DOHH2 (cell line): ENCODE measurements around the gene RAPGEF1.
"Not testable (repeated sequence)": the region's sequence is repeated elsewhere in the genome, so short reads cannot be mapped to it uniquely, and the experiment has no call there.

ENCODE experiments used
- H3F3A ChIP-seq: fragments of 200-600 bp; sonication (generic), shearing (Covaris generic); 2 replicates; pipeline ENCODE4 v1.6.0; 2016; ENCODE audit warnings: antibody characterized with exemption, mild to moderate bottlenecking; ENCODE audit not compliant: control insufficient read depth, insufficient read depth
- H3K27ac ChIP-seq: fragments of 200-600 bp; sonication (generic); 2 replicates; pipeline ENCODE4 v1.5.1; 2014; ENCODE audit warnings: low read depth, mild to moderate bottlenecking, low read length, moderate library complexity
- H3K27me3 ChIP-seq: fragments of 200-600 bp; sonication (generic); 2 replicates; pipeline ENCODE4 v1.6.1; 2014; ENCODE audit warnings: mild to moderate bottlenecking, low read length, mixed read lengths; ENCODE audit not compliant: control insufficient read depth
- H3K36me3 ChIP-seq: fragments of 200-600 bp; sonication (generic); 2 replicates; pipeline ENCODE4 v1.6.1; 2014; ENCODE audit warnings: mild to moderate bottlenecking, low read length, moderate library complexity, mixed read lengths; ENCODE audit not compliant: control insufficient read depth
- H3K4me1 ChIP-seq: fragments of 200-600 bp; sonication (generic); 2 replicates; pipeline ENCODE4 v1.6.1; 2014; ENCODE audit warnings: mild to moderate bottlenecking, low read length, mixed read lengths; ENCODE audit not compliant: control insufficient read depth
- H3K4me2 ChIP-seq: fragments of 200-600 bp; sonication (generic); 2 replicates; pipeline ENCODE4 v1.6.0; 2014; ENCODE audit warnings: mild to moderate bottlenecking, low read length, moderate library complexity
- H3K4me3 ChIP-seq: fragments of 200-600 bp; sonication (generic); 2 replicates; pipeline ENCODE4 v1.5.1; 2014; ENCODE audit warnings: mild to moderate bottlenecking, low read length, mixed read lengths
- H3K79me2 ChIP-seq: fragments of 200-600 bp; sonication (generic); 2 replicates; pipeline ENCODE4 v1.6.1; 2014; ENCODE audit warnings: mild to moderate bottlenecking, low read length, mixed read lengths; ENCODE audit not compliant: control insufficient read depth
- H3K9me2 ChIP-seq: fragments of 200-600 bp; sonication (generic); replicated peaks from 2 replicates; pipeline ENCODE4 v1.6.1; 2014; ENCODE audit warnings: mild to moderate bottlenecking, low read length, mixed read lengths; ENCODE audit not compliant: control insufficient read depth
- H3K9me3 ChIP-seq: fragments of 200-600 bp; sonication (generic); 2 replicates; pipeline ENCODE4 v1.6.1; 2014; ENCODE audit warnings: antibody characterized with exemption, low read length, mixed read lengths; ENCODE audit not compliant: control insufficient read depth, insufficient read depth
- H4K20me1 ChIP-seq: fragments of 200-600 bp; sonication (generic); 2 replicates; pipeline ENCODE4 v1.6.0; 2014; ENCODE audit warnings: low read depth, mild to moderate bottlenecking, antibody characterized with exemption, low read length, moderate library complexity; ENCODE audit not compliant: control insufficient read depth, insufficient read depth
- EZH2phosphoT487 ChIP-seq: fragments of 200-600 bp; sonication (generic); IDR thresholded peaks from 2 replicates; pipeline ENCODE4 v1.6.1; 2017; ENCODE audit warnings: borderline replicate concordance, mild to moderate bottlenecking, antibody characterized with exemption, low read length, moderate library complexity, mixed read lengths
- TF ChIP-seq, protein P1 (sequence below): fragments of 200-600 bp; sonication (generic); IDR thresholded peaks from one replicate; pipeline ENCODE4 v1.5.1; 2014; ENCODE audit warnings: antibody characterized with exemption, mild to moderate bottlenecking, low read depth, low read length; ENCODE audit not compliant: poor library complexity, severe bottlenecking

Gene RAPGEF1

DNA sequence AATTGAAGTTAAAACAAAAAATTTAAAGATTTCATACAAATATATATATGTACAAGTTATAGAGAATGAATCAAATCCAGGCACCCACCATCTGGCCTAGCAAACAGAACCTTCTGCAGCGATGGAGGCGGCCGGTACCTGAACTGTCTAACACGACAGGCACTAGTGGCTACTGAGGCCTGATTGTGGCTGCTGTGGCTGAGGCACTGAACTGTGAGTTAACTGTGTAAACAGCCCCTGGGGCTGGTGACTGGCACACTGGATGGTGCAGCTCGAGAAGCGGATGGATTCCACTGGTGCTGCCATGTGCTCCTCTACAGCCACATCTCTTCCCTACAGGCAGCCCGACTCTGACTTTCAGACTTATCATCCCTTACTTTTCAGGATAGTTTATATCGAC lies 82.4 kb downstream of the RAPGEF1 start:
- Histone ChIP-seq H3K4me3 (peak overlapping the region; percentile 51), H3F3A (peaks cover 46% of the 10 kb centered on the region)

DNA sequence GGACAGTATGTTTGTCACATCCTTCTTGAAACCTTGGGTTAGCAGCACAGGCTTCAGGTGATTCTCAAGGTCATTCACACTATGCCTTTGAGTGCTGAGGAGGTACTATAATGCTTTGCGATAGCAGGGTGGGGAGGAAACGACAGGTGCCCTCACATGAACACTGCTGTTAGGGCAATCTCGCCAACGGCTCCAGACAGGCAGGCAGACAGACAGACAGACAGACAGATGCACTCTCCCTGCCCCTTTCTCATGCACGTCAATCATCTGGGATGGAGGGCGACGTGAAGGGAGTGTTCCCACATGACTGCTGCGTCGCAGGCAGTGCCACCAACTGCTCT lies 82.9 kb downstream of the RAPGEF1 start:
- H3K9me3 ChIP-seq, result no peaks in the 10 kb centered on the region
- H3K27me3 ChIP-seq, result no peaks in the 10 kb centered on the region
- peaks cover 85% of the 10 kb centered on the region for H3K79me2 ChIP-seq
- peaks cover 4% of the 10 kb centered on the region; the same call in 1 of the 2 replicates for H4K20me1 ChIP-seq
- TF ChIP-seq, protein P1, sequence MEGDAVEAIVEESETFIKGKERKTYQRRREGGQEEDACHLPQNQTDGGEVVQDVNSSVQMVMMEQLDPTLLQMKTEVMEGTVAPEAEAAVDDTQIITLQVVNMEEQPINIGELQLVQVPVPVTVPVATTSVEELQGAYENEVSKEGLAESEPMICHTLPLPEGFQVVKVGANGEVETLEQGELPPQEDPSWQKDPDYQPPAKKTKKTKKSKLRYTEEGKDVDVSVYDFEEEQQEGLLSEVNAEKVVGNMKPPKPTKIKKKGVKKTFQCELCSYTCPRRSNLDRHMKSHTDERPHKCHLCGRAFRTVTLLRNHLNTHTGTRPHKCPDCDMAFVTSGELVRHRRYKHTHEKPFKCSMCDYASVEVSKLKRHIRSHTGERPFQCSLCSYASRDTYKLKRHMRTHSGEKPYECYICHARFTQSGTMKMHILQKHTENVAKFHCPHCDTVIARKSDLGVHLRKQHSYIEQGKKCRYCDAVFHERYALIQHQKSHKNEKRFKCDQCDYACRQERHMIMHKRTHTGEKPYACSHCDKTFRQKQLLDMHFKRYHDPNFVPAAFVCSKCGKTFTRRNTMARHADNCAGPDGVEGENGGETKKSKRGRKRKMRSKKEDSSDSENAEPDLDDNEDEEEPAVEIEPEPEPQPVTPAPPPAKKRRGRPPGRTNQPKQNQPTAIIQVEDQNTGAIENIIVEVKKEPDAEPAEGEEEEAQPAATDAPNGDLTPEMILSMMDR, result no peak
- H3K9me2 ChIP-seq, result no peaks in the 10 kb centered on the region
- peak overlapping the region; percentile 80 for H3K4me2 ChIP-seq
- peaks cover 42% of the 10 kb centered on the region for H3F3A ChIP-seq
- H3K27ac ChIP-seq, result peak overlapping the region; percentile 94
- H3K36me3 ChIP-seq, result peaks cover 36% of the 10 kb centered on the region
- peak overlapping the region; percentile 63 for H3K4me3 ChIP-seq
- peaks cover 99% of the 10 kb centered on the region for H3K4me1 ChIP-seq

More for the DNA sequence above, 82.4 kb downstream of the RAPGEF1 start:
- H3K79me2 ChIP-seq, result peaks cover 89% of the 10 kb centered on the region
- no peaks in the 10 kb centered on the region for H3K27me3 ChIP-seq
- H3K9me3 ChIP-seq, result no peaks in the 10 kb centered on the region
- peak overlapping the region; percentile 94 for H3K27ac ChIP-seq
- no peaks in the 10 kb centered on the region for H3K9me2 ChIP-seq
- peaks cover 36% of the 10 kb centered on the region for H3K36me3 ChIP-seq
- peaks cover 4% of the 10 kb centered on the region; the same call in 1 of the 2 replicates for H4K20me1 ChIP-seq
- H3K4me2 ChIP-seq, result peak overlapping the region; percentile 80
- H3K4me1 ChIP-seq, result peaks cover 100% of the 10 kb centered on the region
- no peak for TF ChIP-seq EZH2phosphoT487
- TF ChIP-seq, protein P1, result no peak

DNA sequence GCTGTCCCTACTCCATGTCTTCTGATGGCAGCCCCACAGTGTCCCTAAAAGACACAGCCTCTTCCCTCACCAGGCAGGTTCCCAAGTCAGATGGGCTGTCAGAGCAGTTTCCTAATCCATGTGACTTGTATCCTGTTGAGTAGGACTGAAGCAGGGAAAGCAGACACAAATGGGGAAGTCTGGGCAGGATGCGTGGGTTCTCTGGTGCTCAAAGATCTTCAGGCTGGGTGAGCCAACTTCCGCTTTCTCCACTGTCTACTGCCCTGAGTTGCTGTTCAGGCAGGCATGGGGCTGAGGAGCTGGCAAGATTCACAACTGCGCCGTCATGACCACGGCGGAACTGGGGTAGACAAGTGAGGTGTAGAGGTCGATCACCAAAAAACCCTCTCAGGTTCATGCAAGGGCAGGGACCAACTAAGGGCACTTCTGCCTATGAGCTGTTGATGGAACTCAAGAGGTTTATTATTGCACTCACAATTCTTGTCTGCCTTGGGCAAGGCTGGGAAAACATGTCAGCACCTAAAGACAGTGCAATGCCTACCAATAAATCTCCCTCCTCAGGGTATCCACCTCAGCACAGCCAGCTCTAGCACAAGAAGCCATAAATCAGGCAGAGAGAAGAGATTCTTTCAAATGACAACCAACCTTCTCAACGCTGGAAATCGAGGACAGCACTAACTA lies 83.4 kb downstream of the RAPGEF1 start:
- Histone ChIP-seq H3K27me3 (no peaks in the 10 kb centered on the region), H3K36me3 (peaks cover 39% of the 10 kb centered on the region), H3K27ac (peak overlapping the region; percentile 94), H3K4me2 (peak overlapping the region; percentile 80), H3K9me2 (no peaks in the 10 kb centered on the region), H3K79me2 (peaks cover 86% of the 10 kb centered on the region), H3K4me3 (peak overlapping the region; percentile 63), H3K4me1 (peaks cover 98% of the 10 kb centered on the region), H3F3A (peaks cover 38% of the 10 kb centered on the region), H4K20me1 (peaks cover 6% of the 10 kb centered on the region; the same call in 1 of the 2 replicates), H3K9me3 (no peaks in the 10 kb centered on the region)
- TF ChIP-seq EZH2phosphoT487, result no peak

DNA sequence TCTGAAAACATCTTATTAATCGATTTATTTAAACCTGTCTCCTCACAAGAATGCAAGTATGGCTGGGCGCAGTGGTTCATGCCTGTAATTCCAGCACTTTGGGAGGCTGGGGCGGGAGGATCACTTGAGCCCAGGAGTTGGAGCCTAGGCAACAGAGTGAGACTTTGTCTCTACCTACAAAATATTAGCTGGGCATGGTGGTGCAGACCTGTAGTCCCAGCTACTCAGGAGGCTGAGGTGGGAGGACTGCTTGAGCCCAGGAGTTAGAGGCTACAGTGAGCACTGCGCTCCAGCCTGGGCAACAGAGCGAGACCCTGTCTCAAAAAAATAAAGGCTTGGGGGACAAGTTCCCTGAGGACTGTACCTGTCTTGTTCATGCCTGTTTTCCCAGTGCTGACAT lies 85.5 kb downstream of the RAPGEF1 start:
- Histone ChIP-seq H3F3A (peaks cover 33% of the 10 kb centered on the region), H3K4me1 (peaks cover 83% of the 10 kb centered on the region), H3K27ac (peak overlapping the region; percentile 94), H3K4me2 (peak overlapping the region; percentile 80), H3K4me3 (peak overlapping the region; percentile 63), H3K36me3 (peaks cover 57% of the 10 kb centered on the region), H3K79me2 (peaks cover 84% of the 10 kb centered on the region)
- not testable (repeated sequence) for H4K20me1 ChIP-seq, H3K9me3 ChIP-seq, H3K9me2 ChIP-seq, H3K27me3 ChIP-seq
